NCI-H1417 (cell line): ENCODE measurements around the gene SH2D3A.
A peak's percentile ranks its signal among the peaks of the same experiment; 100 is the strongest.
"Not testable (repeated sequence)": the region's sequence is repeated elsewhere in the genome, so short reads cannot be mapped to it uniquely, and the experiment has no call there.

Experiments
- DNase-seq, 3 experiments: peaks; one replicate each; lab custom pipeline; 2025; lab: John Stamatoyannopoulos, UW

SH2D3A gene

GRCh38 chr19:6721773-6722172, 45.5 kb downstream of the SH2D3A start:
- DNase-seq: no peak

DNA sequence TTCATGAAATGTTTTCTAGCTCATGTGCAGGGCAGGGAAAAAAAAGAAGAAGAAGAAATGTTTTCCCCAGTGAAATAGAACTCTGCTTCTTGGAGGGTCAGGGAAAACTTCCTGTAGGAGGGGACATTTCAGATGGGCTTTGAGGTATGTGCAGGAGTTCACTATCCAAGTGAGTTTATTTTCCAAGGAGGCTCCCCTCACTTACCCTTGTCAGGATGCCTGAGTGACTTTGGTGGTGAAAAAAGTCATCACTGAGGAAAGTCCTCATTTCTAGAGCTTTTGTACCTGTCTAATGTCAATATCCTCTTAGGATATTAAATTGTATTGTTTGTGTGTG, 46.1 kb downstream of the SH2D3A start:
- DNase-seq: no peak

GRCh38 chr19:6720369-6721137, 46.7 kb downstream of the SH2D3A start, which contains the start of gene C3:
Gene C3, minus strand, starts transcription at chr19:6720650. Its CDS starts 61 bp downstream, at chr19:6720589.
- DNase-seq: no peak

- DNase-seq: no peak
Measured at GRCh38 chr19:6719992-6720368, 47.3 kb downstream of the SH2D3A start.

DNA sequence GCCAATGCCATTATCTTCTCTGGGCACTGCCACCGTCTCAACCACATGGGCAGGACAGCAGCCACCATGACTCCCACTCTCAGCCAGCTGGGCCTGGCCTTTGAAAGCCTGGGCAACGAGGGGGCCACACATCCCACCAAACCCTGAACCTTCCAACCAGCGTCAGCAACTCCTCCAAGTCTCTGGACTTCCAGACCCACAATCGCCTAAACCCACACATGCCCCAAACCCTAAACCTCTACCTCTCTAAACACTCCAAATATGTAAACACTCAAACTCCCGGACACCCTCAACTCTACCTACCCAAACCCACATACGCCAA, 47.7 kb downstream of the SH2D3A start:
- DNase-seq: no peak

DNA sequence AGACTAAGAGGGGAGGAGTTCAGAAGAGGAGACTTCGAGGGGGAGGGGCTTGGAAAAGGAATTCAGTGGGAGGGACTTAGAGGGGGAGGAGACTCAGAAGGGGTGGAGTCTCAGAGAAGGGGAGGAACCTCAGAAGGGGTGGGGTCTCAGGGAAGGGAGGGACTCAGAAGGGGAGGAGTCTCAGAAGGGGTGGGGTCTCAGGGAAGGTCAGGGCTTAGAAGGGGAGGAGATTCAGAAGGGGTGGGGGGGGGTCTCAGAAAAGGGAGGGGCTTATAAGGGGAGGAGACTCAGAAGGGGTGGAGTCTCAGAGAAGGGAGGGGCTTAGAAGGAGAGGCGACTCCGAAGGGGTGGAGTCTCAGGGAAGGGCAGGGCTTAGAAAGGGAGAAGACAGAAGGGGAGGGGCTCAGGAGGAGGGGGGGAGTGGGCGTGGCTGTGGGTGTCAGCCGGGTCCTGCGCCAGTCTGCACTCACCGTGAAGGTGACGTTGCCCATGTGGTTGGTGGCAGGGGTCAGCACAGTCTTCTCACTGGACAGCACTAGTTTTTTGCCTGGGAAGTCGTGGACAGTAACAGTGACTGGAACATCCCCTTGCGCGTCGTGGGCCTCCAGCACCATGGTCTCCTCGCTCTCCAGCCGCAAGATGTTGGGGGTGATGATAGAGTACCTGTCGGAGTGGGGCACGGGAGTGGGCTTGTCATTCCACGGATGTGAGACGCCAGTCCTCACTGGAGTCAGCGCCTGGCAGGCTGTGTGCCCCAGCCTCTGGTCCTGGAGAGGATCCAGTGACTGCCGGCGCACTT, 48.3 kb downstream of the SH2D3A start:
- DNase-seq: peak in 1 of 3 experiments; percentile 23

DNA sequence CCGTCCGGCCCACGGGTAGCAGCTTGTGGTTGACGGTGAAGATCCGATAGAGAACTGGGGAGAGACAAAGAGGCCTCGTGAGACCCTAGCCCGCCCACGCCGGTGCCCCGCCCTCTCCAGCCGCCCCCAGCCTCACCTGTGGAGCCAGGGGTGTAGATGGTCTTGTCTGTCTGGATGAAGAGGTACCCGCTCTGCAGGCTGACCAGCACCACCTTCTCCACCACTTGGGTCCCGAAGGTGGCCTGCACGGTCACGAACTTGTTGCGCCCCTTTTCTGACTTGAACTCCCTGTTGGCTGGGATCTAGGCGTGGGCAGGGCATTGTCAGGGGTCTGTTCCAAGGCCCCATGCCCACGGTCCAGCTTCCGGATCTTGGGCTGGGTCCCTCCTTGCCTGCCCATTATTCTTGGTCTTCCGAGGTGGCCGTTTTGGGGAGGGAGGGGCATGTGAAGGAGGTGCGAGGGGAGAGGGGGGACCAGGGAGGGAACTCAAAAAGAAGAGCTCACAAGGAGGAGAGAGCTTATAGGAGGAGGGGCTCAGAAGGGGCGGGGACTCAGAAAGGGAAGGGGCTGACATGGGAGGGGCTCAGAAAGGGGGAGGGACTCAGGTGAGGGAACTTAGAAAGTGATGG, 49.0 kb downstream of the SH2D3A start:
- no peak for DNase-seq

- no peak for DNase-seq
Measured at GRCh38 chr19:6717441-6717971, 49.7 kb downstream of the SH2D3A start.

- no peak for DNase-seq
Measured at GRCh38 chr19:6717036-6717435, 50.2 kb downstream of the SH2D3A start.

- DNase-seq: no peak
Measured at GRCh38 chr19:6716610-6716970, 50.6 kb downstream of the SH2D3A start.

DNA sequence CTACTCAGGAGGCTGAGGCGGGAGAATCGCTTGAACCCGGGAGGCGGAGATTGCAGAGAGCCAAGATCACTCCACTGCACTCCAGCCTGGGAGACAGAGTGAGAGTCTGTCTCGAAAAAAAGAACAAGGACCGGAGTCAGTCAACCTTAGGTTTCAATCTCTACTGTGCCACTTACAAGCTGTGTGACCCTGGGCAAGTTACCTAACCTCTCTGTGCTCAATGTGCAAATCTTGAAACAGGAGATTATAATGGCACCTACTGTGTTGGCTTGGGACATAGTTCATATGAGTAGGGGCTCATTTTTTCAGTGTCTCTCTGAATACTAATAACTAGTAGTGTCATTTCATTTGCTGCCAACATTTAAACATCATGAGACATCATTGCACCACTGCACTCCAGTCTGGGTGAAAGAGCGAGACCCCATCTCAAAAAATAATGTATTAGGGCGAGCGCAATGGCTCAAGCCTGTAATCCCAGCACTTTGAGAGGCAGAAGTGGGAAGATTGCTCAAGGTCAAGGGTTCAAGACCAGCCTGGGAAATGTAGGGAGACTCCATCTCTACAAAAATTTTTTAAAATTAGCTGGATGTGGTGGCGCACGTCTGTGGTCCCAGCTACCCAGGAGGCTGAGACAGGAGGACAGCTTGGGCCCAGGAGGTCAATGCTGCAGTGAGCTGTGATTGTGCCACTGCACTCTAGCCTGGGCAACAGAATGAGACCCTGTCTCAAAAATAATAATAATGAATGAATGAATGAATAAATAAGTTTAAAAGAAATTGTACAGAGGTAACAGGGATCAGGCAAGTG, 52.3 kb downstream of the SH2D3A start:
- DNase-seq: no peak

- no peak for DNase-seq
Measured at GRCh38 chr19:6713773-6714692, 53.2 kb downstream of the SH2D3A start.

DNA sequence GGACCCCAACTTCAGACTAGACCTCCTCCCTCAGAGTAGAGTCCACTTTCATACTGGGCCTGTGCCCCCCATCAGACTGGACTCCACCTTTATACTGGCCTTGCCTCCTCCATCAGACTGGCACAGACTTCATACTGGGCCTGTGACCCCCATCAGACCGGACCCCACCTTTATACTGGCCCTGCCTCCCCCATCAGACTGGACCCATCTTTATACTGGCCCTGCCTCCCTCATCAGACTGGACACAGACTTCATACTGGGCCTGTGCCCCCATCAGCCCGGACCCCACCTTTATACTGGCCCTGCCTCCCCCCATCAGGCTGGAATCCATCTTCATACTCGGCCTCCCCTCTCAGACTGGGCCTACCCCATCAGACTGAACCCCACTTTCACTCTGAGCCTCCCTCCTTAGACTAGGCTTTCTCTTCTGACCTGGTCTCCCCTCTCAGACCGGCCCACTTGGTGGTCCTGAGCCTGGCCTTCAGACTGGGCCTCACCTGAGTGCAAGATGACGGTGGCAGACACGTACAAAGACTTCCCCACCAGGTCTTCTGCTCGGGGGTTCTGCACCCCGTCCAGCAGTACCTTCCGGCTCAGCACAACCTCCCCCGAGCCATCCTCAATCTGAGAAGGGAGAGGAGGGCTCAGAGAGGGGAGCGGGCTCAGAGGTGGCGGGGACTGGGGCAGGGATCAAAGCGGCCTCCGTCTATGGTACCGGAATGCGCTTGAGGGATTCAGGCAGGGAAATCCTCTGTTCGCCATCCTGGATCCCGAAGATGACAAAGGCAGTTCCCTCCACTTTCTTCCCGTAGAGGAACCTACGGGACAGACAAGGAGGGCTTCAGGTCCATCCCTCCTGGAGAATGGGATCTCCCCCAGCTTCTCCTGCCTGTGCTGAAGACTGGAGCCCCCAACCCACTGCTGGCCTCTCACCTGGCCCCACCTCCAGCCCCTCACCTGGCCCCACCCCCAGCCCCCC, 54.3 kb downstream of the SH2D3A start:
- no peak for DNase-seq

DNA sequence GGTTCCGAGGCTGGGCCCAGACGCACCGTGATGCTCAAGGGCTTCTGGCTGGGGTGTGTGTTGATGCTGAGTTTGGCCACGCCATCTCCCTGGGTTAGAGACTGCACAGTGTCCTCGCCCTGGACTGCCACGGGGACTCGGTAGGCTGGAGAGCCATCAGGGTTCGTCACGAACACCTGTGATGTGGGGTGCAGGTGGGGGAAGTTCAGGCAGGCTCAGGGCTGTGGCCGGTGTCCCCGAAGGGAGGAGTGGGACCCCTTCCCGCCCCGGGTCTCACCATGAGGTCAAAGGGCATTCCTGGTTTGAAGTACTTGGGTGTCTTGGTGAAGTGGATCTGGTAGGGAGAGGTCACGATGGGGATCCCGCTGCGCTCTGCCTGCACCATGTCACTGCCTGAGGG, 55.0 kb downstream of the SH2D3A start:
- DNase-seq: no peak

DNA sequence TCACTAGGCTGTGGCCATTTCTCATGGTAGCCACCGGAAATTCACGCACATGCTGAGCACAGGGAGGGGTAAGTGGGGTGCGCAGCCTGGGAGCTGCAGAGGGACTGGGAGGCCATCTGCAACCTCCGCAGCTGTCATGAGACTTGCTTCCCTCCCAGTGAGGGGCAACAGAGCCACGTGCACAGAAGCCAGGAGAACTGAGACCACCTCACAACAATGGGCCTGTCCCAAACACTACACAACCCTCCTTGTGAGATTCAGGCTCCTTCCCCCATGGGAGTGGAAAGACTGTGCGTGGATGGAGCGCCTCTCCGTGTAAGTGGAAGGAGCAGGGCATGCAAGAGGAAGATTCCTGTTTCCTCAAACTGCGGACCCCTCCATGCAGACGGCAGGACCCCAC, 55.6 kb downstream of the SH2D3A start:
- DNase-seq: no peak

DNA sequence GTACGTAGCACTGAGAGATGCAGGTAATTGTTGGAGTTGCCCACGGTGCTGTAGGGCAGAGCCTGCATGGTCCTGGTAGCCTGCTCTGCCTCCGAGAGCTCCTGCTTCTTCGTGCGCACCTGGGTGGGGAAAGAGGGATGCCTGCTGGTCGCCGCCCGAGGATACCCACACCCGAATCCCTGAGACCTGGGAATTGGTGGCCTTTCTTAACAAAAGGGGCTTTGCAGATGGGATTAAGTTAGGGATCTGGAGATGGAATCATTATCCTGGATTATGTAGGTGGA, 56.2 kb downstream of the SH2D3A start:
- DNase-seq: no peak

GRCh38 chr19:6710273-6711077, 56.8 kb downstream of the SH2D3A start:
- DNase-seq: no peak

DNA sequence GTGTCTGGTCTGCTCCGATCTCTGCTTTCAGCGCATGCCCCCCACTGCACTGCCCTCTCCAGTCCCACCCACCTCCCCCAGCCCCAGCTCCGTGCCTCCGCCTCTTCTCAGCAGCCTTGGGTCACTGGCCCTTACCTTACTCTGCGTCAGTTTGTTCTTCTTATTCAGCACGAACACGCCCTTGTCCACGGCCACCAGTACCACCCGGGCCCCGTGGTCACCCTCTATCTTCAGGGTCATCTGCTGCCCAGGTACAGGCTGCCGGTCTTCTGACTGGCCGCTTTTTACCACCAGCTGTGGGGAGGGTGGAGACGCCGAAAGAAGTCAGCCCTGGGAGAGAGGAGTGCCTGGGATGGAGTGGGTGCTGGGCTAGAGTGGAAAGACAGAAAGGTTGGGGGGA, 57.7 kb downstream of the SH2D3A start:
- no peak for DNase-seq

GRCh38 chr19:6708913-6709312, 58.3 kb downstream of the SH2D3A start:
- DNase-seq: not testable (repeated sequence)
